Fibroblast of the aortic adventitia (primary cell): ENCODE data around the gene NFATC1. TPM values are rescaled to one million over a fixed set of nuclear protein-coding genes. Genes with fewer than 3 reads are reported as not detected.

Experiments
- DNase-seq: peaks from one replicate; pipeline ENCODE4 v3.0.0-alpha.2; 2010; ENCODE audit warnings: low read depth
- H3K4me3 ChIP-seq: 2 replicates; pipeline ENCODE4 v1.5.1; 2011; ENCODE audit warnings: low read depth, mild to moderate bottlenecking, control low read depth, low read length, moderate library complexity
- CTCF ChIP-seq: IDR thresholded peaks from 2 replicates; pipeline ENCODE4 v1.5.1; 2011; ENCODE audit warnings: mild to moderate bottlenecking, low read length, control low read depth, inconsistent platforms; ENCODE audit not compliant: insufficient read depth
- total RNA-seq: library from RNA; depleted of rRNA; stranded (reverse); fragments of >200 nt; gene quantifications from 2 replicates; pipeline ENCODE4 v1.2.3, GENCODE V29; 2012; ENCODE audit warnings: low replicate concordance

The NFATC1 gene
- total RNA-seq, 1 donor, result 3.0 TPM

GRCh38 chr18:79546781-79547272, 151.1 kb downstream of the NFATC1 start:
- no peak for DNase-seq
- TF ChIP-seq CTCF, result no peak
- H3K4me3 ChIP-seq, result no peak overlapping the region

GRCh38 chr18:79547413-79548076, 151.8 kb downstream of the NFATC1 start:
- TF ChIP-seq CTCF, result no peak
- H3K4me3 ChIP-seq, result no peak overlapping the region
- no peak for DNase-seq

GRCh38 chr18:79548077-79548450, 152.3 kb downstream of the NFATC1 start:
- TF ChIP-seq CTCF, result no peak
- no peak for DNase-seq
- no peak overlapping the region for H3K4me3 ChIP-seq

- TF ChIP-seq CTCF, result no peak
- H3K4me3 ChIP-seq, result no peak overlapping the region
- no peak for DNase-seq
Observed at GRCh38 chr18:79548621-79548985, 152.9 kb downstream of the NFATC1 start.

- no peak for DNase-seq
- TF ChIP-seq CTCF, result no peak
- H3K4me3 ChIP-seq, result no peak overlapping the region
Observed at GRCh38 chr18:79548986-79549637, 153.4 kb downstream of the NFATC1 start.

GRCh38 chr18:79549638-79550000, 153.9 kb downstream of the NFATC1 start:
- no peak overlapping the region for H3K4me3 ChIP-seq
- no peak for TF ChIP-seq CTCF
- DNase-seq, result no peak
